OCI-M1 (cell line): Measurements from ENCODE around the gene KRT1.
A peak's percentile ranks its signal among the peaks of the same experiment; 100 is the strongest.
"Not testable (repeated sequence)": the region's sequence is repeated elsewhere in the genome, so short reads cannot be mapped to it uniquely, and the experiment has no call there.

Source experiments
- DNase-seq: peaks from one replicate; lab custom pipeline; 2025; lab: John Stamatoyannopoulos, UW

Gene KRT1

GRCh38 chr12:52680363-52680762, at the start of gene KRT1:
KRT1 (minus strand) TSS chr12:52680407; CDS start chr12:52680348, 59 bp downstream.
- DNase-seq = no peak

- DNase-seq = no peak
Measured at GRCh38 chr12:52729147-52729546, 48.9 kb upstream of the KRT1 start.

- no peak for DNase-seq
Measured at GRCh38 chr12:52728374-52728773, 48.2 kb upstream of the KRT1 start.

GRCh38 chr12:52727037-52727436, 46.8 kb upstream of the KRT1 start:
- no peak for DNase-seq

GRCh38 chr12:52726451-52726850, 46.2 kb upstream of the KRT1 start:
- DNase-seq = no peak

- DNase-seq = no peak
Measured at GRCh38 chr12:52724384-52724783, 44.2 kb upstream of the KRT1 start.

- no peak for DNase-seq
Measured at GRCh38 chr12:52722680-52723079, 42.5 kb upstream of the KRT1 start.

- no peak for DNase-seq
Measured at GRCh38 chr12:52721838-52722470, 41.7 kb upstream of the KRT1 start.

GRCh38 chr12:52720365-52720886, 40.2 kb upstream of the KRT1 start:
- no peak for DNase-seq

- DNase-seq = no peak
Measured at GRCh38 chr12:52716061-52716460, 35.9 kb upstream of the KRT1 start.

- no peak for DNase-seq
Measured at GRCh38 chr12:52715416-52715815, 35.2 kb upstream of the KRT1 start.

- DNase-seq = no peak
Measured at GRCh38 chr12:52714887-52715281, 34.7 kb upstream of the KRT1 start.

- DNase-seq = no peak
Measured at GRCh38 chr12:52713960-52714886, 34.0 kb upstream of the KRT1 start.

- DNase-seq = not testable (repeated sequence)
Measured at GRCh38 chr12:52712122-52712521, 31.9 kb upstream of the KRT1 start.

- peak; percentile 52 for DNase-seq
Measured at GRCh38 chr12:52710730-52711129, 30.5 kb upstream of the KRT1 start.

GRCh38 chr12:52708010-52708409, 27.8 kb upstream of the KRT1 start:
- peak; percentile 80 for DNase-seq

- DNase-seq = no peak
Measured at GRCh38 chr12:52704464-52704863, 24.3 kb upstream of the KRT1 start.

GRCh38 chr12:52703878-52704277, 23.7 kb upstream of the KRT1 start:
- peak; percentile 84 for DNase-seq

- no peak for DNase-seq
Measured at GRCh38 chr12:52703424-52703823, 23.2 kb upstream of the KRT1 start, which contains the start of gene KRT77. KRT77 (minus strand) TSS chr12:52703524; CDS start chr12:52703434, 90 bp downstream.

GRCh38 chr12:52702338-52702737, 22.1 kb upstream of the KRT1 start:
- DNase-seq = no peak

- DNase-seq = no peak
Measured at GRCh38 chr12:52701281-52701680, 21.1 kb upstream of the KRT1 start.

- no peak for DNase-seq
Measured at GRCh38 chr12:52699960-52700359, 19.8 kb upstream of the KRT1 start.

GRCh38 chr12:52699373-52699772, 19.2 kb upstream of the KRT1 start:
- no peak for DNase-seq
